ENCODE measurements around the gene NPFF.

Gene NPFF

GRCh38 chr12:53532524-53533445 is 25.5 kb upstream of the NPFF start:
- Histone ChIP-seq H3K27ac (no peak overlapping the region), H3K36me3 (peaks cover 83 to 99% (median 88%) of the 10 kb centered on the region in 3 donors), H3K4me1 (no peaks in the 10 kb centered on the region), H3K27me3 (no peaks in the 10 kb centered on the region), H3K4me3 (no peak overlapping the region), H3K9me3 (no peaks in the 10 kb centered on the region)
- intact Hi-C loops (cut with DNase I; ENCODE audit: low total_unique reads) = no loop called here
- TF ChIP-seq, protein P1, sequence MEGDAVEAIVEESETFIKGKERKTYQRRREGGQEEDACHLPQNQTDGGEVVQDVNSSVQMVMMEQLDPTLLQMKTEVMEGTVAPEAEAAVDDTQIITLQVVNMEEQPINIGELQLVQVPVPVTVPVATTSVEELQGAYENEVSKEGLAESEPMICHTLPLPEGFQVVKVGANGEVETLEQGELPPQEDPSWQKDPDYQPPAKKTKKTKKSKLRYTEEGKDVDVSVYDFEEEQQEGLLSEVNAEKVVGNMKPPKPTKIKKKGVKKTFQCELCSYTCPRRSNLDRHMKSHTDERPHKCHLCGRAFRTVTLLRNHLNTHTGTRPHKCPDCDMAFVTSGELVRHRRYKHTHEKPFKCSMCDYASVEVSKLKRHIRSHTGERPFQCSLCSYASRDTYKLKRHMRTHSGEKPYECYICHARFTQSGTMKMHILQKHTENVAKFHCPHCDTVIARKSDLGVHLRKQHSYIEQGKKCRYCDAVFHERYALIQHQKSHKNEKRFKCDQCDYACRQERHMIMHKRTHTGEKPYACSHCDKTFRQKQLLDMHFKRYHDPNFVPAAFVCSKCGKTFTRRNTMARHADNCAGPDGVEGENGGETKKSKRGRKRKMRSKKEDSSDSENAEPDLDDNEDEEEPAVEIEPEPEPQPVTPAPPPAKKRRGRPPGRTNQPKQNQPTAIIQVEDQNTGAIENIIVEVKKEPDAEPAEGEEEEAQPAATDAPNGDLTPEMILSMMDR (IDR thresholded peaks at IDR 0.05) = no peak
- no peak for DNase-seq

DNA sequence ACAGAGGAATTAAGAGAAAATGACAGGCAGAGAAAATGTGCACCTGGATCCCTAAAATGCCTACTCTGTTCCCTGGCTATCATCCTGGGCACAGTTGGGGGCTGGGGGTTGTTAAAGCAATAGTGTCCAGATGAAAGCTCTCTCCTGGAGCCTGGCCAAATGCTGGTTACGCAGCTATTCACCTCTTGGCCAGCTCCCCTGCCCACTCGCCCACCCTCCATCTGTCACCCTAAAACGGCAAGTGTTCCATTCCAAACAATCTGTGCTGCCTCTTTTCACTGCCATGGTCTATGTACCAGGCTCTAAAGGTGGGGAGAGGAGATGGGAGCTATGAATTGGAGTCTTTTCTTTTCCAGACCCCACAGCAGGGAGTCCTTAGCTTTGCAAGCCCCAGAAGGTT is 24.7 kb upstream of the NPFF start:
- DNase-seq = no peak
- Histone ChIP-seq H3K9me3 (no peaks in the 10 kb centered on the region), H3K4me3 (no peak overlapping the region), H3K27me3 (no peaks in the 10 kb centered on the region), H3K36me3 (peaks cover 84 to 99% (median 87%) of the 10 kb centered on the region in 3 donors), H3K27ac (no peak overlapping the region), H3K4me1 (no peaks in the 10 kb centered on the region)
- TF ChIP-seq, protein P1 (IDR thresholded peaks at IDR 0.05) = no peak
- intact Hi-C loops (cut with DNase I; ENCODE audit: low total_unique reads) = no loop called here

GRCh38 chr12:53530920-53531319 is 23.6 kb upstream of the NPFF start:
- Histone ChIP-seq H3K9me3 (no peaks in the 10 kb centered on the region), H3K36me3 (peaks cover 82 to 99% (median 83%) of the 10 kb centered on the region in 3 donors), H3K27ac (no peak overlapping the region), H3K4me1 (no peaks in the 10 kb centered on the region), H3K4me3 (no peak overlapping the region), H3K27me3 (no peaks in the 10 kb centered on the region)
- intact Hi-C loops (cut with DNase I; ENCODE audit: low total_unique reads) = no loop called here
- TF ChIP-seq, protein P1 (IDR thresholded peaks at IDR 0.05) = no peak
- DNase-seq = no peak

- H3K36me3 ChIP-seq = peaks cover 80 to 99% (median 83%) of the 10 kb centered on the region in 3 donors
- H3K4me1 ChIP-seq = no peaks in the 10 kb centered on the region
- intact Hi-C loops (cut with DNase I; ENCODE audit: low total_unique reads) = no loop called here
- no peak overlapping the region for H3K4me3 ChIP-seq
- no peak for DNase-seq
- no peaks in the 10 kb centered on the region for H3K9me3 ChIP-seq
- H3K27me3 ChIP-seq = no peaks in the 10 kb centered on the region
- no peak overlapping the region for H3K27ac ChIP-seq
- TF ChIP-seq, protein P1 (IDR thresholded peaks at IDR 0.05) = no peak
Measured at GRCh38 chr12:53530061-53530460, 22.8 kb upstream of the NPFF start.

- TF ChIP-seq, protein P1 (IDR thresholded peaks at IDR 0.05) = no peak
Measured at GRCh38 chr12:53524476-53524875, 17.2 kb upstream of the NPFF start.

More at GRCh38 chr12:53524476-53524875, 17.2 kb upstream of the NPFF start:
- H3K27ac ChIP-seq = no peak overlapping the region
- peaks cover 79 to 100% (median 84%) of the 10 kb centered on the region in 3 donors for H3K36me3 ChIP-seq
- H3K9me3 ChIP-seq = no peaks in the 10 kb centered on the region
- DNase-seq = no peak
- no peaks in the 10 kb centered on the region for H3K27me3 ChIP-seq
- intact Hi-C loops (cut with DNase I; ENCODE audit: low total_unique reads) = no loop called here
- H3K4me1 ChIP-seq = no peaks in the 10 kb centered on the region
- no peak overlapping the region for H3K4me3 ChIP-seq
